H9 (cell line): ENCODE results near the gene LRCH4. TPM values are rescaled to one million over a fixed set of nuclear protein-coding genes. Genes with fewer than 3 reads are reported as not detected.

Source experiments
- DNase-seq: peaks from one replicate; pipeline ENCODE4 v3.0.0-alpha.2; 2017
- H2AFZ ChIP-seq: one replicate; pipeline ENCODE4 v1.6.1; 2013; ENCODE audit warnings: mild to moderate bottlenecking, low read length, control low read depth, moderate library complexity
- H2AK5ac ChIP-seq: 2 replicates; pipeline ENCODE4 v1.6.1; 2013; ENCODE audit warnings: low read length, control low read depth, mixed read lengths; ENCODE audit not compliant: insufficient read length
- H2BK120ac ChIP-seq: one replicate; pipeline ENCODE4 v1.6.1; 2013; ENCODE audit warnings: low read depth, mild to moderate bottlenecking, low read length, control low read depth, inconsistent platforms; ENCODE audit not compliant: poor library complexity, severe bottlenecking
- H2BK12ac ChIP-seq: 2 replicates; pipeline ENCODE4 v1.6.1; 2013; ENCODE audit warnings: low read length, control low read depth, mixed read lengths, low read depth; ENCODE audit not compliant: insufficient read length
- H2BK15ac ChIP-seq: 2 replicates; pipeline ENCODE4 v1.6.1; 2013; ENCODE audit warnings: low read depth, low read length, control low read depth
- H2BK20ac ChIP-seq: one replicate; pipeline ENCODE4 v1.6.1; 2013; ENCODE audit warnings: low read depth, mild to moderate bottlenecking, low read length, control low read depth, inconsistent platforms; ENCODE audit not compliant: poor library complexity, severe bottlenecking
- H2BK5ac ChIP-seq: 2 replicates; pipeline ENCODE4 v1.6.1; 2013; ENCODE audit warnings: low read length, control low read depth, mixed read lengths; ENCODE audit not compliant: insufficient read length
- H3K14ac ChIP-seq: 2 replicates; pipeline ENCODE4 v1.6.1; 2013; ENCODE audit warnings: low read length, control low read depth; ENCODE audit not compliant: insufficient read depth
- H3K18ac ChIP-seq: 2 replicates; pipeline ENCODE4 v1.6.1; 2013; ENCODE audit warnings: low read depth, mild to moderate bottlenecking, mixed read lengths, low read length, control low read depth; ENCODE audit not compliant: insufficient read length
- H3K23ac ChIP-seq: 2 replicates; pipeline ENCODE4 v1.6.1; 2013; ENCODE audit warnings: low read length, control low read depth, mixed read lengths, low read depth; ENCODE audit not compliant: insufficient read length
- H3K23me2 ChIP-seq: 2 replicates; pipeline ENCODE4 v1.6.1; 2013; ENCODE audit warnings: low read depth, mild to moderate bottlenecking, mixed read lengths, low read length, control low read depth; ENCODE audit not compliant: insufficient read length, poor library complexity, severe bottlenecking
- H3K27ac ChIP-seq: 2 replicates; pipeline ENCODE4 v1.5.1; 2013; ENCODE audit warnings: low read length, control low read depth, mixed read lengths, low read depth; ENCODE audit not compliant: insufficient read length
- H3K27me3 ChIP-seq: 2 replicates; pipeline ENCODE4 v1.6.1; 2013; ENCODE audit warnings: low read length, control low read depth, inconsistent platforms; ENCODE audit not compliant: insufficient read depth
- H3K4ac ChIP-seq: 2 replicates; pipeline ENCODE4 v1.6.1; 2013; ENCODE audit warnings: low read depth, mild to moderate bottlenecking, control low read depth, inconsistent platforms, low read length, moderate library complexity
- H3K4me1 ChIP-seq: 2 replicates; pipeline ENCODE4 v1.6.1; 2013; ENCODE audit warnings: low read length, control low read depth, inconsistent platforms; ENCODE audit not compliant: insufficient read depth
- H3K4me2 ChIP-seq: 2 replicates; pipeline ENCODE4 v1.6.1; 2013; ENCODE audit warnings: low read length, control low read depth, mixed read lengths; ENCODE audit not compliant: insufficient read length, insufficient read depth
- H3K56ac ChIP-seq: 2 replicates; pipeline ENCODE4 v1.6.1; 2013; ENCODE audit warnings: low read depth, mild to moderate bottlenecking, mixed read lengths, low read length, control low read depth; ENCODE audit not compliant: insufficient read length
- H3K79me1 ChIP-seq: 2 replicates; pipeline ENCODE4 v1.6.1; 2013; ENCODE audit warnings: low read depth, mild to moderate bottlenecking, moderate library complexity, low read length, control low read depth, inconsistent platforms; ENCODE audit not compliant: insufficient read depth, poor library complexity, severe bottlenecking
- H3K79me2 ChIP-seq: 2 replicates; pipeline ENCODE4 v1.6.1; 2013; ENCODE audit warnings: low read length, control low read depth, inconsistent platforms; ENCODE audit not compliant: insufficient read depth
- H3K9ac ChIP-seq: 2 replicates; pipeline ENCODE4 v1.6.1; 2013; ENCODE audit warnings: low read length, control low read depth, mixed read lengths; ENCODE audit not compliant: insufficient read length; ENCODE audit errors: extremely low read depth
- H3K9me3 ChIP-seq: one replicate; pipeline ENCODE4 v1.6.1; 2013; ENCODE audit warnings: low read depth, low read length, inconsistent platforms; ENCODE audit not compliant: control insufficient read depth
- H3T11ph ChIP-seq: one replicate; pipeline ENCODE4 v1.6.1; 2013; ENCODE audit warnings: mild to moderate bottlenecking, low read length, control low read depth, inconsistent platforms
- H4K20me1 ChIP-seq: one replicate; pipeline ENCODE4 v1.6.1; 2013; ENCODE audit not compliant: control insufficient read depth, insufficient read length, insufficient read depth
- H4K5ac ChIP-seq: 2 replicates; pipeline ENCODE4 v1.6.1; 2013; ENCODE audit warnings: low read depth, mild to moderate bottlenecking, mixed read lengths, low read length, control low read depth; ENCODE audit not compliant: insufficient read length
- H4K8ac ChIP-seq: replicated peaks from 2 replicates; pipeline ENCODE4 v1.6.1; 2013; ENCODE audit warnings: low read length, control low read depth, mixed read lengths, low read depth; ENCODE audit not compliant: insufficient read length
- H4K91ac ChIP-seq: 2 replicates; pipeline ENCODE4 v1.6.1; 2013; ENCODE audit warnings: low read depth, mild to moderate bottlenecking, moderate library complexity, mixed read lengths, low read length, control low read depth; ENCODE audit not compliant: insufficient read length
- H3K27ac Mint-ChIP-seq, 3 experiments: 2 replicates in 2 of 3; 3 replicates in 1 of 3; pipeline ENCODE4 v1.8.0; 2020 to 2021; ENCODE audit warnings: mixed read lengths in 3 of 3, mild to moderate bottlenecking in 1 of 3, moderate library complexity in 1 of 3
- H3K27me3 Mint-ChIP-seq: 2 replicates; pipeline ENCODE4 v1.8.0; 2021; ENCODE audit warnings: low read depth, mild to moderate bottlenecking, moderate library complexity, mixed read lengths
- H3K36me3 Mint-ChIP-seq, 3 experiments: 2 replicates in 2 of 3; 3 replicates in 1 of 3; pipeline ENCODE4 v1.8.0; 2020 to 2021; ENCODE audit warnings: low read depth in 3 of 3, mixed read lengths in 3 of 3; ENCODE audit not compliant: insufficient read depth in 1 of 3
- H3K4me1 Mint-ChIP-seq, 2 experiments: 2 replicates each; pipeline ENCODE4 v1.8.0; 2020; ENCODE audit warnings: mixed read lengths in 2 of 2
- H3K4me3 Mint-ChIP-seq, 2 experiments: 2 replicates in 1 of 2; 3 replicates in 1 of 2; pipeline ENCODE4 v1.8.0; 2020 to 2021; ENCODE audit warnings: mild to moderate bottlenecking in 2 of 2, mixed read lengths in 2 of 2, moderate library complexity in 1 of 2
- H3K9me3 Mint-ChIP-seq, 2 experiments: 2 replicates in 1 of 2; 3 replicates in 1 of 2; pipeline ENCODE4 v1.8.0; 2020; ENCODE audit warnings: mild to moderate bottlenecking in 2 of 2, mixed read lengths in 2 of 2, moderate library complexity in 1 of 2
- WGBS: extraction: QIAGEN DNeasy Blood & Tissue Kit; methylation state at CpG from one replicate; pipeline ENCODE4 v1.1.7; 2013; ENCODE audit warnings: missing lambda C conversion rate, low lambda C conversion rate, mixed read lengths; ENCODE audit not compliant: insufficient read length; ENCODE audit errors: extremely low coverage; 5-methylcytosine and 5-hydroxymethylcytosine counted together
- total RNA-seq: library from RNA; stranded (reverse); gene quantifications from 2 replicates; pipeline ENCODE4 v1.2.1, GENCODE V29; 2021
- TF ChIP-seq, protein P1 (sequence below): fragments of 200-600 bp; sonication (generic); conservative IDR thresholded peaks from 3 replicates; pipeline ENCODE4 v1.8.0; 2021; ENCODE audit warnings: antibody characterized with exemption, mild to moderate bottlenecking

Gene LRCH4
- total RNA-seq, 1 experiment from 2014 or later, result 39.1 TPM

DNA sequence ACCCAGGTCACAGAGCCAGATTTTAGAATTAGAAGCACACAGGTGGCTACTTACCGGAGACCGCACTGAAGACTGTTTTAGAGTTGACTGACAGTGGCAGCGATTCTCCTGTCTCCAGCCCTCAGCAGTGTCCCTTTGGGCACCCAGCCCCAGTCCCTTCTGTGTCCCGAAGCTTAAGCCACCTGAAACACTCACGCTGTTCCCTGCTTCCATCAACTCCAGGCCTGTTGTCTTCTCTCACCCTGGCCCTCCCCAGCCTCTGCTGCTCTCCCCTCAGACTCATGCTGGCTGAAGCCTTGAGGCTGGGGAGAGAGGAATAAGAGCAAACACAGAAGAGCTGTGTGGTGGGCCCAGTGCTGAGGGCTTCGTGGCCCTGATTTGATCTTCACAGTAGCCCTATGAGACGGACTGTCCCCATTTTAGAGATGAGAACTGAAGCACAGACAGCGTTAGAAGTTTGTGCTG is 22.8 kb downstream of the LRCH4 start:
- H3K4me1 ChIP-seq, result peaks cover 4% of the 10 kb centered on the region; the same call in 1 of the 2 replicates
- no peaks in the 10 kb centered on the region for H3K79me1 ChIP-seq
- no peak overlapping the region for H3K23ac ChIP-seq
- H4K20me1 ChIP-seq, result no peaks in the 10 kb centered on the region
- no peak overlapping the region for H4K91ac ChIP-seq
- TF ChIP-seq, protein P1, sequence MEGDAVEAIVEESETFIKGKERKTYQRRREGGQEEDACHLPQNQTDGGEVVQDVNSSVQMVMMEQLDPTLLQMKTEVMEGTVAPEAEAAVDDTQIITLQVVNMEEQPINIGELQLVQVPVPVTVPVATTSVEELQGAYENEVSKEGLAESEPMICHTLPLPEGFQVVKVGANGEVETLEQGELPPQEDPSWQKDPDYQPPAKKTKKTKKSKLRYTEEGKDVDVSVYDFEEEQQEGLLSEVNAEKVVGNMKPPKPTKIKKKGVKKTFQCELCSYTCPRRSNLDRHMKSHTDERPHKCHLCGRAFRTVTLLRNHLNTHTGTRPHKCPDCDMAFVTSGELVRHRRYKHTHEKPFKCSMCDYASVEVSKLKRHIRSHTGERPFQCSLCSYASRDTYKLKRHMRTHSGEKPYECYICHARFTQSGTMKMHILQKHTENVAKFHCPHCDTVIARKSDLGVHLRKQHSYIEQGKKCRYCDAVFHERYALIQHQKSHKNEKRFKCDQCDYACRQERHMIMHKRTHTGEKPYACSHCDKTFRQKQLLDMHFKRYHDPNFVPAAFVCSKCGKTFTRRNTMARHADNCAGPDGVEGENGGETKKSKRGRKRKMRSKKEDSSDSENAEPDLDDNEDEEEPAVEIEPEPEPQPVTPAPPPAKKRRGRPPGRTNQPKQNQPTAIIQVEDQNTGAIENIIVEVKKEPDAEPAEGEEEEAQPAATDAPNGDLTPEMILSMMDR, result no peak
- H3T11ph ChIP-seq, result no peak overlapping the region
- no peak overlapping the region for H4K5ac ChIP-seq
- H4K8ac ChIP-seq, result no peak overlapping the region
- no peak overlapping the region for H2BK12ac ChIP-seq
- no peak overlapping the region for H3K14ac ChIP-seq
- no peaks in the 10 kb centered on the region for H3K9me3 ChIP-seq
- no peak overlapping the region for H2BK120ac ChIP-seq
- Mint-ChIP-seq H3K4me3 (no peak overlapping the region), H3K27ac (no peak overlapping the region), H3K27me3 (no peaks in the 10 kb centered on the region), H3K9me3 (no peaks in the 10 kb centered on the region), H3K36me3 (peaks cover 0 to 7% (median 4%) of the 10 kb centered on the region in 3 experiments; a peak in 3 of 7 replicates), H3K4me1 (peaks cover 9 to 14% of the 10 kb centered on the region in 2 experiments)
- no peak overlapping the region for H2BK20ac ChIP-seq
- H3K9ac ChIP-seq, result no peak overlapping the region
- H2BK5ac ChIP-seq, result no peak overlapping the region
- H3K23me2 ChIP-seq, result no peaks in the 10 kb centered on the region
- no peak overlapping the region for H3K4me2 ChIP-seq
- no peak for DNase-seq
- no peak overlapping the region for H2AK5ac ChIP-seq
- H3K27me3 ChIP-seq, result no peaks in the 10 kb centered on the region
- H2BK15ac ChIP-seq, result no peak overlapping the region
- H3K56ac ChIP-seq, result no peak overlapping the region
- no peak overlapping the region for H3K4ac ChIP-seq
- no peak overlapping the region for H3K18ac ChIP-seq
- no peak overlapping the region for H3K27ac ChIP-seq
- no peaks in the 10 kb centered on the region for H3K79me2 ChIP-seq
- WGBS, result no CpG with 5 or more reads among the region's 8 CpGs
- H2AFZ ChIP-seq, result no peak overlapping the region
